HG03378 (cell line): Measurements from ENCODE around the gene CAMTA1.

Experiments
- ATAC-seq: cut with Tn5 transposase; IDR thresholded peaks from one replicate; pipeline ENCODE4 v1.9.1; 2021; ENCODE audit warnings: mild to moderate bottlenecking, moderate library complexity; ENCODE audit not compliant: unreplicated experiment

Gene CAMTA1

GRCh38 chr1:7263021-7263960 lies 478.0 kb downstream of the CAMTA1 start:
- no peak for ATAC-seq

GRCh38 chr1:7264101-7264500 lies 478.8 kb downstream of the CAMTA1 start:
- ATAC-seq: no peak

- no peak for ATAC-seq
Observed at GRCh38 chr1:7265771-7266371, 480.6 kb downstream of the CAMTA1 start.

GRCh38 chr1:7266561-7266960 lies 481.3 kb downstream of the CAMTA1 start:
- no peak for ATAC-seq

- ATAC-seq: no peak
Observed at GRCh38 chr1:7267493-7267892, 482.2 kb downstream of the CAMTA1 start.

GRCh38 chr1:7268983-7269382 lies 483.7 kb downstream of the CAMTA1 start:
- no peak for ATAC-seq

GRCh38 chr1:7269525-7269924 lies 484.3 kb downstream of the CAMTA1 start:
- no peak for ATAC-seq

- no peak for ATAC-seq
Observed at GRCh38 chr1:7274256-7274655, 489.0 kb downstream of the CAMTA1 start.

- no peak for ATAC-seq
Observed at GRCh38 chr1:7278045-7278444, 492.8 kb downstream of the CAMTA1 start.

GRCh38 chr1:7278827-7279765 lies 493.8 kb downstream of the CAMTA1 start:
- ATAC-seq: no peak

GRCh38 chr1:7279769-7280168 lies 494.5 kb downstream of the CAMTA1 start:
- ATAC-seq: no peak

- no peak for ATAC-seq
Observed at GRCh38 chr1:7280347-7280960, 495.2 kb downstream of the CAMTA1 start.

- ATAC-seq: no peak
Observed at GRCh38 chr1:7281821-7282220, 496.6 kb downstream of the CAMTA1 start.

- no peak for ATAC-seq
Observed at GRCh38 chr1:7284839-7285435, 499.7 kb downstream of the CAMTA1 start.

GRCh38 chr1:7285856-7286454 lies 500.7 kb downstream of the CAMTA1 start:
- no peak for ATAC-seq

GRCh38 chr1:7287013-7287412 lies 501.8 kb downstream of the CAMTA1 start:
- ATAC-seq: no peak

GRCh38 chr1:7288992-7289391 lies 503.7 kb downstream of the CAMTA1 start:
- no peak for ATAC-seq

GRCh38 chr1:7289694-7290093 lies 504.4 kb downstream of the CAMTA1 start:
- no peak for ATAC-seq

GRCh38 chr1:7290971-7291970 lies 506.0 kb downstream of the CAMTA1 start:
- no peak for ATAC-seq
